WTC11 (cell line): ENCODE results near the gene EBI3. TPM values are rescaled to one million over a fixed set of nuclear protein-coding genes. Genes with fewer than 3 reads are reported as not detected.
"Not testable (repeated sequence)": the region's sequence is repeated elsewhere in the genome, so short reads cannot be mapped to it uniquely, and the experiment has no call there.

Source experiments
- ATAC-seq: fragments of 200-7000 bp; cut with Tn5 transposase; 2 replicates; pipeline ENCODE4 v1.10.0; 2021; ENCODE audit warnings: mild to moderate bottlenecking, moderate library complexity
- CTCF ChIA-PET: fragments of 300-600 bp; sonication (Branson Sonifier 250); formaldehyde crosslinking; loops from one replicate; lab custom pipeline; 2021; ENCODE audit warnings: antibody characterized with exemption; lab: Charles Lee
- POLR2A ChIA-PET: fragments of 350-600 bp; sonication (Branson Sonifier 250); formaldehyde crosslinking; loops from one replicate; lab custom pipeline; 2021; ENCODE audit warnings: antibody characterized with exemption; lab: Charles Lee
- DNase-seq: peaks from one replicate; pipeline ENCODE4 v3.0.0; 2021; ENCODE audit warnings: low spot score
- H3K27ac Mint-ChIP-seq: 2 replicates; pipeline ENCODE4 v1.8.0; 2021; ENCODE audit warnings: mixed read lengths
- H3K27me3 Mint-ChIP-seq: 2 replicates; pipeline ENCODE4 v1.8.0; 2021; ENCODE audit warnings: low read depth, mild to moderate bottlenecking, moderate library complexity, mixed read lengths
- H3K36me3 Mint-ChIP-seq: 2 replicates; pipeline ENCODE4 v1.8.0; 2021; ENCODE audit warnings: mixed read lengths
- H3K4me1 Mint-ChIP-seq: 2 replicates; pipeline ENCODE4 v1.8.0; 2022; ENCODE audit warnings: mixed read lengths
- H3K4me3 Mint-ChIP-seq: 2 replicates; pipeline ENCODE4 v1.8.0; 2021; ENCODE audit warnings: mild to moderate bottlenecking, moderate library complexity, mixed read lengths
- H3K9me3 Mint-ChIP-seq: 2 replicates; pipeline ENCODE4 v1.8.0; 2021; ENCODE audit warnings: mixed read lengths
- ATF1 ChIP-seq: sonication (generic); formaldehyde crosslinking; IDR thresholded peaks from 2 replicates; pipeline ENCODE4 v1.8.1; 2023; ENCODE audit warnings: mild to moderate bottlenecking, moderate library complexity, missing genetic modification reagents
- FOXP1 ChIP-seq: sonication (generic); formaldehyde crosslinking; IDR thresholded peaks from 2 replicates; pipeline ENCODE4 v1.8.0; 2022; ENCODE audit warnings: missing genetic modification reagents, mild to moderate bottlenecking, moderate library complexity, borderline replicate concordance
- GABPB1 ChIP-seq: sonication (generic); formaldehyde crosslinking; IDR thresholded peaks from 2 replicates; pipeline ENCODE4 v1.8.1; 2023; ENCODE audit warnings: mild to moderate bottlenecking, missing genetic modification reagents
- GTF2I ChIP-seq: fragments of 250-450 bp; sonication (Bioruptor Pico); conservative IDR thresholded peaks from 2 replicates; pipeline ENCODE4 v1.4.0; 2021; ENCODE audit warnings: mild to moderate bottlenecking
- MYBL2 ChIP-seq: sonication (generic); formaldehyde crosslinking; IDR thresholded peaks from 2 replicates; pipeline ENCODE4 v1.8.1; 2023; ENCODE audit warnings: mild to moderate bottlenecking, moderate library complexity, missing genetic modification reagents
- NFE2L1 ChIP-seq: sonication (generic); formaldehyde crosslinking; IDR thresholded peaks from 2 replicates; pipeline ENCODE4 v1.8.1; 2023; ENCODE audit warnings: missing genetic modification reagents
- NR3C1 ChIP-seq: sonication (generic); formaldehyde crosslinking; conservative IDR thresholded peaks from 2 replicates; pipeline ENCODE4 v1.8.1; 2023; ENCODE audit warnings: low read depth, mild to moderate bottlenecking, missing genetic modification reagents
- RELA ChIP-seq: sonication (generic); formaldehyde crosslinking; IDR thresholded peaks from 2 replicates; pipeline ENCODE4 v1.8.1; 2022; ENCODE audit warnings: missing genetic modification reagents, mild to moderate bottlenecking, borderline replicate concordance
- SP1 ChIP-seq: sonication (generic); formaldehyde crosslinking; conservative IDR thresholded peaks from 2 replicates; pipeline ENCODE4 v1.8.1; 2022; ENCODE audit warnings: missing genetic modification reagents
- TCF7 ChIP-seq: sonication (generic); formaldehyde crosslinking; IDR thresholded peaks from 2 replicates; pipeline ENCODE4 v1.8.0; 2022; ENCODE audit warnings: mild to moderate bottlenecking, low read depth, missing genetic modification reagents, moderate library complexity
- TEAD1 ChIP-seq: sonication (generic); formaldehyde crosslinking; IDR thresholded peaks from 2 replicates; pipeline ENCODE4 v1.8.0; 2022; ENCODE audit warnings: mild to moderate bottlenecking, missing genetic modification reagents
- ZNF121 ChIP-seq: sonication (generic); formaldehyde crosslinking; IDR thresholded peaks from 2 replicates; pipeline ENCODE4 v1.8.0; 2023; ENCODE audit warnings: missing genetic modification reagents
- ZNF232 ChIP-seq: sonication (generic); formaldehyde crosslinking; IDR thresholded peaks from 2 replicates; pipeline ENCODE4 v1.8.0; 2022; ENCODE audit warnings: mild to moderate bottlenecking, missing genetic modification reagents
- ZNF671 ChIP-seq: fragments of 250-450 bp; sonication (Bioruptor Pico); IDR thresholded peaks from 2 replicates; pipeline ENCODE4 v1.8.0; 2021; ENCODE audit warnings: mild to moderate bottlenecking
- total RNA-seq: library from RNA; stranded (reverse); gene quantifications from 3 replicates; pipeline ENCODE4 v1.2.3, GENCODE V29; 2021
- TF ChIP-seq, protein P1 (sequence below): fragments of 200-600 bp; IDR thresholded peaks from 2 replicates; pipeline ENCODE4 v1.8.0; 2022; ENCODE audit warnings: antibody characterized with exemption
- TF ChIP-seq, protein P2 (sequence below): sonication (generic); formaldehyde crosslinking; IDR thresholded peaks from 2 replicates; pipeline ENCODE4 v1.8.0; 2022; ENCODE audit warnings: mild to moderate bottlenecking, missing genetic modification reagents

The EBI3 gene
- total RNA-seq, 1 experiment from 2014 or later: 0.81 TPM

DNA sequence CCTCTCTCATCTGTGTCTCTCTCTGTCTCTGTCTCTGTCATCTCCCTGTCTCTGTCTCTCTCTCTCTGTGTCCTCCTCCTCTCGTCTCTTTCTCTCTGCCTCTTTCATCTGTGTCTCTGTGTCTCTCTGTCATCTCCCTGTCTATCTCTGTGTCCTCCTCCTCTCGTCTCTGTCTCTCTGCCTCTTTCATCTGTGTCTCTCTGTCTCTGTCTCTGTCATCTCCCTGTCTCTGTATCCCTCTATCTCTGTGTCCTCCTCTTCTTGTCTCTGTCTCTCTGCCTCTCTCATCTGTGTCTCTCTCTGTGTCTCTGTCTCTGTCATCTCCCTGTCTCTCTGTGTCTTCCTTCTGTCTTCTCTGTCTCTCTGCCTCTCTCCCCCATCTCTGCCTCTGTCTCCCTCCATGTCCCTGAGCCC, 551 bp upstream of the EBI3 start:
- Mint-ChIP-seq H3K36me3 (no peaks in the 10 kb centered on the region), H3K27ac (no peak overlapping the region), H3K4me3 (no peak overlapping the region), H3K4me1 (no peaks in the 10 kb centered on the region), H3K27me3 (no peaks in the 10 kb centered on the region; the same call in 1 of the 2 replicates), H3K9me3 (no peaks in the 10 kb centered on the region)
- no peak for ATAC-seq
- no peak for TF ChIP-seq RELA (CRISPR knock-in tag)
- TF ChIP-seq NFE2L1 (CRISPR knock-in tag): peak; percentile 29; the same call in 1 of the 2 replicates
- POLR2A ChIA-PET: no interaction called here
- DNase-seq: no peak
- CTCF ChIA-PET: interaction anchor here (1.5 to 2.9 kb wide), 2 partner anchors 39 to 89 kb away, joined by 3 to 10 read pairs; no protein-coding TSS in a partner anchor

DNA sequence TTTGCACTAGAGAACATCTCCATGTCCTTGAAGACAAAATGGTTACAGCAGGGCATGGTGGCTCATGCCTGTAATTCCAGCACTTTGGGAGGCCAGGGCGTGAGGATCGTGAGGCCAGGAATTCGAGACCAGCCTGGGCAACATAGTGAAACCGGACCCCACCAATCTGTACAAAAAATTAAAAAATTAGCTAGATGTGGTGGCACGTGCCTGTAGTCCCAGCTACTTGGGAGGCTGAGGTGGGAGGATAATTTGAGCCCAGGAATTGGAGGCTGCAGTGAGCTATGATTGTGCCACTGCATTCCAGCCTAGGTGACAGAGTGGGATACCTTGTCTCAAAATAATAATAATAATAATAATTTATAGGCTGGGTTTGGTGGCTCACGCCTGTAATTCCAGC, 914 bp downstream of the EBI3 start:
- H3K27ac Mint-ChIP-seq, DNase-seq, H3K27me3 Mint-ChIP-seq, H3K36me3 Mint-ChIP-seq, ATAC-seq, POLR2A ChIA-PET, H3K4me3 Mint-ChIP-seq, H3K4me1 Mint-ChIP-seq, H3K9me3 Mint-ChIP-seq: not testable (repeated sequence)
- CTCF ChIA-PET: interaction anchor here (0.9 to 2.9 kb wide), 5 partner anchors 9 to 561 kb away, joined by 3 to 10 read pairs (median 3); partner anchors contain the start of gene FEM1A

- H3K4me3 Mint-ChIP-seq, H3K36me3 Mint-ChIP-seq, H3K27me3 Mint-ChIP-seq, H3K4me1 Mint-ChIP-seq, ATAC-seq, DNase-seq, H3K9me3 Mint-ChIP-seq, H3K27ac Mint-ChIP-seq: not testable (repeated sequence)
- CTCF ChIA-PET: interaction anchor here (0.8 to 2.9 kb wide), 3 partner anchors 31 to 112 kb away, joined by 6 to 10 read pairs (median 8); partner anchors contain the start of gene MPND
- TF ChIP-seq ZNF121 (CRISPR knock-in tag): peak; percentile 76
- TF ChIP-seq, all 79 proteins: peak for 1; not testable (repeated sequence) for 78
- POLR2A ChIA-PET: interaction anchor here (0.6 kb wide), 1 partner anchor 246 kb away, joined by 3 read pairs; no protein-coding TSS in a partner anchor
These were observed 2.2 kb downstream of the EBI3 start for GRCh38 chr19:4231521-4231920.

DNA sequence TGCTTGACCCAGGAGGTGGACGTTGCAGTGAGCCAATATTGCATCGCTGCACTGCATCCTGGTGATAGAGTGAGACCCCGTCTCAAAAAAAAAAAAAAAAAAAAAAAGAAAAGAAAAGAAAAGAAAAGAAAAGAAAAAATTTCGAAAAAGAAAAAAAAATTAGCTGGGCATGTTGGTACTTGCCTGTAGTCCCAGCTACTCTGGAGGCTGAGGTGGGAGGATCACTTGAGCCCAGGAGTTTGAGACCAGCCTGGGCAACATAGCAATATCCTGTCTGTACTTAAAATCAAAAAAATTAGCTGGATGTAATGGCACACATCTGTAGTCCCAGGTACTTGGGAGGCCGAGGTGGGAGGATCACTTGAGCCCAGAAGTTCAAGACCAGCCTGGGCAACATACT, 2.8 kb downstream of the EBI3 start:
- not testable (repeated sequence) for H3K36me3 Mint-ChIP-seq, ATAC-seq, H3K4me3 Mint-ChIP-seq, H3K9me3 Mint-ChIP-seq, H3K27me3 Mint-ChIP-seq, H3K4me1 Mint-ChIP-seq, H3K27ac Mint-ChIP-seq, DNase-seq
- ChIA-PET CTCF (interaction anchor here (0.6 to 2.2 kb wide), 12 partner anchors 10 to 293 kb away, joined by 3 to 14 read pairs (median 4); partner anchors contain the start of gene FSD1), POLR2A (interaction anchor here (0.6 kb wide), 2 partner anchors 31 to 247 kb away, joined by 3 to 7 read pairs; no protein-coding TSS in a partner anchor)

- no peaks in the 10 kb centered on the region for H3K4me1 Mint-ChIP-seq
- H3K27ac Mint-ChIP-seq: no peak overlapping the region
- H3K4me3 Mint-ChIP-seq: no peak overlapping the region
- H3K36me3 Mint-ChIP-seq: no peaks in the 10 kb centered on the region
- no peaks in the 10 kb centered on the region; the same call in 1 of the 2 replicates for H3K27me3 Mint-ChIP-seq
- peak; percentile 17; the same call in 1 of the 2 replicates for ATAC-seq
- ChIA-PET CTCF (interaction anchor here (0.6 to 2.2 kb wide), 18 partner anchors 9 to 293 kb away, joined by 3 to 14 read pairs (median 4); partner anchors contain the start of genes FSD1 and YJU2), POLR2A (no interaction called here)
- no peaks in the 10 kb centered on the region for H3K9me3 Mint-ChIP-seq
- TF ChIP-seq ZNF671 (CRISPR knock-in tag): no peak
- TF ChIP-seq, all 79 proteins: peak for 0
- no peak for DNase-seq
These were observed 3.4 kb downstream of the EBI3 start for GRCh38 chr19:4232614-4233281.

- POLR2A ChIA-PET: no interaction called here
- Mint-ChIP-seq H3K27ac (no peak overlapping the region), H3K4me3 (no peak overlapping the region), H3K36me3 (no peaks in the 10 kb centered on the region), H3K9me3 (no peaks in the 10 kb centered on the region), H3K4me1 (no peaks in the 10 kb centered on the region), H3K27me3 (no peaks in the 10 kb centered on the region; the same call in 1 of the 2 replicates)
- CTCF ChIA-PET: interaction anchor here (0.6 to 2.7 kb wide), 17 partner anchors 9 to 246 kb away, joined by 3 to 14 read pairs (median 4); partner anchors contain the start of genes FSD1 and YJU2
- DNase-seq (peak; percentile 84), ATAC-seq (peak; percentile 77)
- TF ChIP-seq TEAD1 (CRISPR knock-in tag): no peak
- no peak for TF ChIP-seq ZNF232 (CRISPR knock-in tag)
- no peak for TF ChIP-seq NR3C1 (CRISPR knock-in tag)
- peak; percentile 41; the same call in 1 of the 2 replicates for TF ChIP-seq SP1 (CRISPR knock-in tag)
- TF ChIP-seq ATF1 (CRISPR knock-in tag): no peak
- TF ChIP-seq MYBL2 (CRISPR knock-in tag): no peak
- TF ChIP-seq, protein P1, sequence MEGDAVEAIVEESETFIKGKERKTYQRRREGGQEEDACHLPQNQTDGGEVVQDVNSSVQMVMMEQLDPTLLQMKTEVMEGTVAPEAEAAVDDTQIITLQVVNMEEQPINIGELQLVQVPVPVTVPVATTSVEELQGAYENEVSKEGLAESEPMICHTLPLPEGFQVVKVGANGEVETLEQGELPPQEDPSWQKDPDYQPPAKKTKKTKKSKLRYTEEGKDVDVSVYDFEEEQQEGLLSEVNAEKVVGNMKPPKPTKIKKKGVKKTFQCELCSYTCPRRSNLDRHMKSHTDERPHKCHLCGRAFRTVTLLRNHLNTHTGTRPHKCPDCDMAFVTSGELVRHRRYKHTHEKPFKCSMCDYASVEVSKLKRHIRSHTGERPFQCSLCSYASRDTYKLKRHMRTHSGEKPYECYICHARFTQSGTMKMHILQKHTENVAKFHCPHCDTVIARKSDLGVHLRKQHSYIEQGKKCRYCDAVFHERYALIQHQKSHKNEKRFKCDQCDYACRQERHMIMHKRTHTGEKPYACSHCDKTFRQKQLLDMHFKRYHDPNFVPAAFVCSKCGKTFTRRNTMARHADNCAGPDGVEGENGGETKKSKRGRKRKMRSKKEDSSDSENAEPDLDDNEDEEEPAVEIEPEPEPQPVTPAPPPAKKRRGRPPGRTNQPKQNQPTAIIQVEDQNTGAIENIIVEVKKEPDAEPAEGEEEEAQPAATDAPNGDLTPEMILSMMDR: peak; percentile 82
- TF ChIP-seq TCF7 (CRISPR knock-in tag): no peak
- TF ChIP-seq FOXP1: no peak
- peak; percentile 100 for TF ChIP-seq GTF2I (CRISPR knock-in tag)
- TF ChIP-seq, protein P2, sequence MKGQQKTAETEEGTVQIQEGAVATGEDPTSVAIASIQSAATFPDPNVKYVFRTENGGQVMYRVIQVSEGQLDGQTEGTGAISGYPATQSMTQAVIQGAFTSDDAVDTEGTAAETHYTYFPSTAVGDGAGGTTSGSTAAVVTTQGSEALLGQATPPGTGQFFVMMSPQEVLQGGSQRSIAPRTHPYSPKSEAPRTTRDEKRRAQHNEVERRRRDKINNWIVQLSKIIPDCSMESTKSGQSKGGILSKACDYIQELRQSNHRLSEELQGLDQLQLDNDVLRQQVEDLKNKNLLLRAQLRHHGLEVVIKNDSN: no peak
- no peak for TF ChIP-seq GABPB1
These were observed 4.0 kb downstream of the EBI3 start for GRCh38 chr19:4233282-4233853.
